Measurements from ENCODE around the gene CBY3. TPM values are rescaled to one million over a fixed set of nuclear protein-coding genes. Genes with fewer than 3 reads are reported as not detected.

The CBY3 gene
- total and polyA plus RNA-seq, 2 of the 4 experiments (the other 2 are of a cell fraction) = 0.18 TPM; not detected in 1

- no peaks in the 10 kb centered on the region for H3K9me3 ChIP-seq (ENCODE audit: control insufficient read depth, insufficient read depth, low read length)
- H2AK5ac ChIP-seq (ENCODE audit: low read depth, low read length) = no peak overlapping the region
- no peak overlapping the region for H2AK9ac ChIP-seq (replicated peaks; ENCODE audit: low read depth, low read length, poor library complexity)
- H3K56ac ChIP-seq (ENCODE audit: extremely low read depth, insufficient read depth, low read length) = no peak overlapping the region
- H3K27me3 ChIP-seq (ENCODE audit: control insufficient read depth, insufficient read depth, low read length) = no peaks in the 10 kb centered on the region
- no peak overlapping the region for H2BK20ac ChIP-seq (ENCODE audit: low read depth, low read length)
- H4K5ac ChIP-seq (ENCODE audit: low read depth, low read length) = no peak overlapping the region
- peaks cover 3% of the 10 kb centered on the region; the same call in 1 of the 2 replicates for H3K9me1 ChIP-seq (ENCODE audit: insufficient read depth, low read length)
- H3K4ac ChIP-seq (ENCODE audit: low read depth, low read length) = no peak overlapping the region
- no peak overlapping the region for H2AFZ ChIP-seq (replicated peaks; ENCODE audit: low read length, poor library complexity)
- H2BK5ac ChIP-seq (ENCODE audit: low read depth, low read length, poor library complexity, severe bottlenecking) = no peak overlapping the region
- H3K4me2 ChIP-seq (ENCODE audit: low read depth, low read length) = no peak overlapping the region
- no CpG with 5 or more reads among the region's 3 CpGs for WGBS, 2 experiments (ENCODE audit: extremely low coverage in 2 of 2, insufficient read length in 1 of 2)
- H2BK15ac ChIP-seq (ENCODE audit: low read depth, low read length) = no peak overlapping the region
- ATAC-seq (ENCODE audit: low read depth) (no peak), DNase-seq (no peak)
- H4K20me1 ChIP-seq (ENCODE audit: insufficient read depth, low read length) = peaks cover 15% of the 10 kb centered on the region
- ChIA-PET POLR2A (ENCODE audit: unreplicated experiment) (no interaction called here), CTCF (interaction anchor here (1.0 kb wide), 1 partner anchor 12 kb away, joined by 3 read pairs; no protein-coding TSS in a partner anchor)
- dilution Hi-C loops (cut with HindIII; ENCODE audit: low sequenced_read_pairs, unreplicated experiment) (no loop called here), in situ Hi-C loops (cut with MboI; ENCODE audit: low sequenced_read_pairs) (no loop called here), intact Hi-C loops (cut with micrococcal nuclease) (loop anchor here (5.0 kb wide), 1 partner anchor 32 kb away; the partner anchor contains the start of gene CANX)
- H3K4me1 ChIP-seq (ENCODE audit: control insufficient read depth, insufficient read depth, low read length) = peaks cover 9% of the 10 kb centered on the region
- no peak overlapping the region for H4K91ac ChIP-seq (ENCODE audit: insufficient read depth, low read depth, low read length)
- H3K9ac ChIP-seq (ENCODE audit: low read depth, low read length) = no peak overlapping the region
- no peak overlapping the region for H3K14ac ChIP-seq (replicated peaks; ENCODE audit: low read depth, low read length)
- no TSS peak for BruUV-seq (replicated peaks)
- no peak overlapping the region for H3K23ac ChIP-seq (ENCODE audit: low read depth, low read length)
- no peak overlapping the region for H3K18ac ChIP-seq (ENCODE audit: low read depth, low read length)
- H3K79me1 ChIP-seq (ENCODE audit: low read depth in 1 of 2, low read length in 2 of 2) = peaks cover 11 to 24% of the 10 kb centered on the region in 2 experiments
- no peak overlapping the region for H3K4me3 ChIP-seq (ENCODE audit: insufficient read depth, low read depth, low read length)
- TF ChIP-seq CEBPB (IDR thresholded peaks at IDR 0.05; ENCODE audit: low read depth, low read length) (no peak), MAZ (IDR thresholded peaks at IDR 0.05; ENCODE audit: borderline replicate concordance, low read depth, low read length) (no peak)
- H3K36me3 ChIP-seq (ENCODE audit: control insufficient read depth, insufficient read depth, low read length) = peaks cover 36% of the 10 kb centered on the region
- no peak overlapping the region for H2BK120ac ChIP-seq (ENCODE audit: low read depth, low read length)
- H4K8ac ChIP-seq (ENCODE audit: low read depth in 2 of 2, low read length in 2 of 2) = no peak overlapping the region
- no peak overlapping the region for H3K27ac ChIP-seq (ENCODE audit: insufficient read depth, low read length)
Observed at GRCh38 chr5:179729727-179730126, 48.9 kb upstream of the CBY3 start.
